Lower leg skin (tissue), 4 donors: ENCODE results near the gene CHRNA9. TPM values are rescaled to one million over a fixed set of nuclear protein-coding genes. Genes with fewer than 3 reads are reported as not detected.
A peak's percentile ranks its signal among the peaks of the same experiment; 100 is the strongest.

ENCODE experiments used
- DNase-seq, 2 donors: peaks; one replicate each; pipeline ENCODE4 v3.0.0-alpha.2; 2019; ENCODE audit warnings: low spot score in 2 of 2
- H3K4me3 ChIP-seq: fragments of 200-600 bp; sonication (generic); 2 replicates; pipeline ENCODE4 v1.5.1; 2017; ENCODE audit warnings: mild to moderate bottlenecking, low read depth; ENCODE audit not compliant: poor library complexity, severe bottlenecking
- POLR2A ChIP-seq, 2 donors: fragments of 450-650 bp; IDR thresholded peaks; one replicate each; pipeline ENCODE4 v1.6.1; 2016 to 2017; ENCODE audit warnings: antibody characterized with exemption in 2 of 2, mild to moderate bottlenecking in 1 of 2, moderate library complexity in 1 of 2
- WGBS, 2 donors: methylation state at CpG; one replicate each; pipeline ENCODE4 v1.1.5; 2018; 5-methylcytosine and 5-hydroxymethylcytosine counted together
- intact Hi-C: fragments of 100-400 bp; cut with DNase I; formaldehyde crosslinking; loops from one replicate; pipeline ENCODE4 v1.15.0; 2023; ENCODE audit warnings: low total_unique reads
- total RNA-seq, 4 donors: library from RNA; depleted of rRNA; stranded (reverse); fragments of >200 nt; gene quantifications; one replicate each; pipeline ENCODE4 v1.1.0, GENCODE V29; 2016
- TF ChIP-seq, protein P1 (sequence below), 3 donors: fragments of 450-650 bp; IDR thresholded peaks; one replicate each; pipeline ENCODE4 v1.5.1; 2016; ENCODE audit warnings: antibody characterized with exemption in 3 of 3, mild to moderate bottlenecking in 3 of 3, moderate library complexity in 2 of 3

Gene CHRNA9
- total RNA-seq, 4 donors from 2014 or later, result 0.27 to 1.9 (median 1.3) TPM

DNA sequence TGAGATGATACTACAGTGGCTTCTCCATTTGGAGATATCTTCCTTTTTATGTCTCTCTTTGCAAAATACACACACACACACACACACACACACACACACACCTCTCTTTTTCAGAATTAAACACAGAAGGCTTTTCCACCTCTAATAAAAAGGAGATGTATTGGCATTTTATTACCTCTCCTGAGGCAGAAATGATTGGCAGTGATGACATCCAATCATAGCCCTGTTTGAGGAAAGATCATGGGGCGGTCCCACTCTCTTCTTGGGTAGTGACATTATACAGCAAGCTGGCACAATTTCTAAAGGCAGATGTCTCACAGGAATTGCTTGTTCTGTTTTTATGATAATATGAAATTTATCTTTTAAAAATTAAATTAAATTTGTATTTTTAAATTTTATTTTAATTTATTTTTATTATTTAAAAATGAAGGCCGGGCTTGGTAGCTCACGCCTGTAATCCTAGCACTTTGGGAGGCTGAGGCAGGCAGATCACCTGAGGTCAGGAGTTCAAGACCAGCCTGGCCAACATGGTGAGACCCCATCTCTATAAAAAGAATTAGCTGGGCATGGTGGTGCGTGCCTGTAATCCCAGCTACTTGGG is 15.6 kb downstream of the CHRNA9 start:
- no peak for TF ChIP-seq POLR2A (IDR thresholded peaks at IDR 0.05)
- TF ChIP-seq, protein P1, sequence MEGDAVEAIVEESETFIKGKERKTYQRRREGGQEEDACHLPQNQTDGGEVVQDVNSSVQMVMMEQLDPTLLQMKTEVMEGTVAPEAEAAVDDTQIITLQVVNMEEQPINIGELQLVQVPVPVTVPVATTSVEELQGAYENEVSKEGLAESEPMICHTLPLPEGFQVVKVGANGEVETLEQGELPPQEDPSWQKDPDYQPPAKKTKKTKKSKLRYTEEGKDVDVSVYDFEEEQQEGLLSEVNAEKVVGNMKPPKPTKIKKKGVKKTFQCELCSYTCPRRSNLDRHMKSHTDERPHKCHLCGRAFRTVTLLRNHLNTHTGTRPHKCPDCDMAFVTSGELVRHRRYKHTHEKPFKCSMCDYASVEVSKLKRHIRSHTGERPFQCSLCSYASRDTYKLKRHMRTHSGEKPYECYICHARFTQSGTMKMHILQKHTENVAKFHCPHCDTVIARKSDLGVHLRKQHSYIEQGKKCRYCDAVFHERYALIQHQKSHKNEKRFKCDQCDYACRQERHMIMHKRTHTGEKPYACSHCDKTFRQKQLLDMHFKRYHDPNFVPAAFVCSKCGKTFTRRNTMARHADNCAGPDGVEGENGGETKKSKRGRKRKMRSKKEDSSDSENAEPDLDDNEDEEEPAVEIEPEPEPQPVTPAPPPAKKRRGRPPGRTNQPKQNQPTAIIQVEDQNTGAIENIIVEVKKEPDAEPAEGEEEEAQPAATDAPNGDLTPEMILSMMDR (IDR thresholded peaks at IDR 0.05), result no peak
- intact Hi-C loops, result no loop called here
- 97% methylated on average over 4 of the region's 4 CpGs for whole genome bisulfite sequencing, 2 donors
- H3K4me3 ChIP-seq, result no peak overlapping the region
- DNase-seq, result peak in 1 of 2 donors; percentile 31

DNA sequence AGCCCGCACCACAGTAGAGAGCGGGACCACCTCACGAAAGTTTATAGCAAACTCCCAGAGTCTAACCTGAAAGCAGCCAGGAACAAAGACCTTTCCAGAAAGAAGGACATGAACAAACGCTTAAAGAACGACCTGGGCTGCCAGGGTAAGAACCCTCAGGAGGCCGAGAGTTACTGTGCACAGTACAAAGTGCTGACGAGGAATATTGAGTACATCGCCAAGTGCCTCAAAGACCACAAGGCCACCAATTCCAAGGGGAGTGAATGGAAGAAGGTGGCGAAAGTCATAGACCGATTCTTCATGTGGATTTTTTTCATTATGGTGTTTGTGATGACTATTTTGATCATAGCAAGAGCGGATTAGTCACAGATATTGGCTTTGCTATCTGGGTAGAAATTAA is 19.0 kb downstream of the CHRNA9 start:
- no peak for TF ChIP-seq POLR2A (IDR thresholded peaks at IDR 0.05)
- TF ChIP-seq, protein P1 (IDR thresholded peaks at IDR 0.05), result no peak
- 94 to 95% methylated on average over 11 of the region's 11 CpGs for WGBS, 2 donors

GRCh38 chr4:40355131-40355530 is 20.0 kb downstream of the CHRNA9 start:
- no peak overlapping the region for H3K4me3 ChIP-seq
- intact Hi-C loops, result no loop called here
- WGBS, 2 donors, result 64 to 75% methylated on average over 5 of the region's 5 CpGs
- TF ChIP-seq, protein P1 (IDR thresholded peaks at IDR 0.05), result no peak
- no peak for TF ChIP-seq POLR2A (IDR thresholded peaks at IDR 0.05)
- no peak for DNase-seq

More for the DNA sequence above, 19.0 kb downstream of the CHRNA9 start:
- intact Hi-C loops, result no loop called here
- H3K4me3 ChIP-seq, result no peak overlapping the region
- DNase-seq, result no peak

DNA sequence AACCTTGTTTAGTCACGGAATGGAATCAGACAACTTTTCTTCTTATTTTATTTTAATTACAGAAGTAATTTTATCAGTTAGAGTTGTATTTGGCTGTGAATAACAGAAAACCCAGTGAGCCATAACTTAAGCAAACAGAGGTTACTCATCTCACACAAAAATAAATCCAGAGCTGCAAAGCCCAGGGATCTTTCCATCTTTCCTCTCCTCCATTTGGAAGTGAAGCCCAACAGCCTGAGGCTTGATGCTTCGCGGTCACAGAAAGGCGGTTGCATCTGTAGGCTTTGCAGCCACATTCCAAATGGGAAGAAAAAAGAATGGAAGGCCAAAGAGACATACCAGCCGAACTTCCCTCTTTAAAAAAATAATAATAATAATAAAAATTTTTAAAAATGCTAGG is 22.6 kb downstream of the CHRNA9 start:
- intact Hi-C loops, result no loop called here
- WGBS, 2 donors, result 79 to 86% methylated on average over 5 of the region's 5 CpGs
- peak in 1 of 2 donors; percentile 31 for DNase-seq
- H3K4me3 ChIP-seq, result no peak overlapping the region
- TF ChIP-seq POLR2A (IDR thresholded peaks at IDR 0.05), result no peak
- TF ChIP-seq, protein P1 (IDR thresholded peaks at IDR 0.05), result no peak

GRCh38 chr4:40361338-40361737 is 26.2 kb downstream of the CHRNA9 start:
- 96 to 98% methylated on average over 3 of the region's 3 CpGs for WGBS, 2 donors
- no peak overlapping the region for H3K4me3 ChIP-seq
- intact Hi-C loops, result no loop called here
- DNase-seq, result no peak
- no peak for TF ChIP-seq POLR2A (IDR thresholded peaks at IDR 0.05)
- TF ChIP-seq, protein P1 (IDR thresholded peaks at IDR 0.05), result no peak

DNA sequence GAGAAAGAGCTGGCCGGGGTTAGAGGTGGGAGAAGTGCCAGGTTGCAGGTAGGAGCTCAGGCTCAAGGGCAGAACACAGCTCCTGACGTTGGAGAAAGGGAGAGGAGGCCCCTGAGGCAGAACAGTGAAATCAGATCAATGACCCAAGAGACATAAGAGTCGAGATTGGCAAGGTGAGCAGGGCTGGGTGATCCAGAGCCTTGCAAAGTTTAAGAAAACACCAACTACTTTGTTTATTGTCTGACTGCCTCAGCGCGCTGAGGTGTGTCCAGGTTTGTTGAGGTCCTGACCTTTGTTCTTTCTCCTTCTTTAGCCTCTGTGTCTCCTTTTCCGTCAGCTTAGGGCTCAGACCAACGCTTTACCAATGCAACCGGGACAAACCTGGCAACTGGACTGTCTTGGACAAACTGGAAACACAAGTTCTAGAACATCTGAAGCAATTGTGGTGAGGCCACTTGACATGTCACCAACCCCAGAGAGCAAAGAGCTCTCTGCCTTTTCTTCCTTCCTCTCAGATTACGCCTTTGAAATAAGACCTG is 28.3 kb downstream of the CHRNA9 start:
- TF ChIP-seq POLR2A (IDR thresholded peaks at IDR 0.05), result no peak
- TF ChIP-seq, protein P1 (IDR thresholded peaks at IDR 0.05), result no peak
- peak in 1 of 2 donors; percentile 28 for DNase-seq
- no peak overlapping the region for H3K4me3 ChIP-seq
- WGBS, 2 donors, result 58 to 66% methylated on average over 9 of the region's 9 CpGs
- intact Hi-C loops, result no loop called here
